ENCODE measurements around the gene SCD. TPM values are rescaled to one million over a fixed set of nuclear protein-coding genes. Genes with fewer than 3 reads are reported as not detected.

The SCD gene
- total and polyA plus RNA-seq, 9 of the 15 experiments (the other 6 are each of a cell fraction or from before 2014, with no cell fraction given), result 114 to 486 (median 188) TPM

DNA sequence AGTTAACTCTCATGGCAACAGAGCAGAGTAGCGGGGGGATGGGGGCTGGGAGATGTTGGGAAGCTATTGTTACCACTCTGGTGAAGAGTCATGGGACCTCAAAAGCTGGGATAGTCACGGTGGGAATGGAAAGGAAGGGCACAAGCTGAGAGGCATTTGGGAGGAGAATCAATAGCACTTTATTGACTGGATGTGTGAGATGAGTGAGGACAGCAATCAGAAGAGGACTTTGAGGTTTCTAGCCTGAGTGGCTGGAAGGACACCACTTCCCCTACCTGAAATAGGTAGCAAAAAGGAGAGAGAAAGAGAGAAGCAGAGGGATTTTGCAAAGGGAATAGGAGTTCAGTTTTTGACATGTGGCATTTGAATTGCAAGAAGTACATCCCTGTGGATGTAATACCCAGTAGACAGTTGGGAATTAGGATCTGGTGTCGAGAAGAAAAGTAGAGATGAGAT, 27.2 kb downstream of the SCD start (continued):
- TF ChIP-seq, protein P1, sequence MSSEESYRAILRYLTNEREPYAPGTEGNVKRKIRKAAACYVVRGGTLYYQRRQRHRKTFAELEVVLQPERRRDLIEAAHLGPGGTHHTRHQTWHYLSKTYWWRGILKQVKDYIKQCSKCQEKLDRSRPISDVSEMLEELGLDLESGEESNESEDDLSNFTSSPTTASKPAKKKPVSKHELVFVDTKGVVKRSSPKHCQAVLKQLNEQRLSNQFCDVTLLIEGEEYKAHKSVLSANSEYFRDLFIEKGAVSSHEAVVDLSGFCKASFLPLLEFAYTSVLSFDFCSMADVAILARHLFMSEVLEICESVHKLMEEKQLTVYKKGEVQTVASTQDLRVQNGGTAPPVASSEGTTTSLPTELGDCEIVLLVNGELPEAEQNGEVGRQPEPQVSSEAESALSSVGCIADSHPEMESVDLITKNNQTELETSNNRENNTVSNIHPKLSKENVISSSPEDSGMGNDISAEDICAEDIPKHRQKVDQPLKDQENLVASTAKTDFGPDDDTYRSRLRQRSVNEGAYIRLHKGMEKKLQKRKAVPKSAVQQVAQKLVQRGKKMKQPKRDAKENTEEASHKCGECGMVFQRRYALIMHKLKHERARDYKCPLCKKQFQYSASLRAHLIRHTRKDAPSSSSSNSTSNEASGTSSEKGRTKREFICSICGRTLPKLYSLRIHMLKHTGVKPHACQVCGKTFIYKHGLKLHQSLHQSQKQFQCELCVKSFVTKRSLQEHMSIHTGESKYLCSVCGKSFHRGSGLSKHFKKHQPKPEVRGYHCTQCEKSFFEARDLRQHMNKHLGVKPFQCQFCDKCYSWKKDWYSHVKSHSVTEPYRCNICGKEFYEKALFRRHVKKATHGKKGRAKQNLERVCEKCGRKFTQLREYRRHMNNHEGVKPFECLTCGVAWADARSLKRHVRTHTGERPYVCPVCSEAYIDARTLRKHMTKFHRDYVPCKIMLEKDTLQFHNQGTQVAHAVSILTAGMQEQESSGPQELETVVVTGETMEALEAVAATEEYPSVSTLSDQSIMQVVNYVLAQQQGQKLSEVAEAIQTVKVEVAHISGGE (CRISPR knock-in tag; IDR thresholded peaks at IDR 0.05), result no peak
- TF ChIP-seq, protein P2, sequence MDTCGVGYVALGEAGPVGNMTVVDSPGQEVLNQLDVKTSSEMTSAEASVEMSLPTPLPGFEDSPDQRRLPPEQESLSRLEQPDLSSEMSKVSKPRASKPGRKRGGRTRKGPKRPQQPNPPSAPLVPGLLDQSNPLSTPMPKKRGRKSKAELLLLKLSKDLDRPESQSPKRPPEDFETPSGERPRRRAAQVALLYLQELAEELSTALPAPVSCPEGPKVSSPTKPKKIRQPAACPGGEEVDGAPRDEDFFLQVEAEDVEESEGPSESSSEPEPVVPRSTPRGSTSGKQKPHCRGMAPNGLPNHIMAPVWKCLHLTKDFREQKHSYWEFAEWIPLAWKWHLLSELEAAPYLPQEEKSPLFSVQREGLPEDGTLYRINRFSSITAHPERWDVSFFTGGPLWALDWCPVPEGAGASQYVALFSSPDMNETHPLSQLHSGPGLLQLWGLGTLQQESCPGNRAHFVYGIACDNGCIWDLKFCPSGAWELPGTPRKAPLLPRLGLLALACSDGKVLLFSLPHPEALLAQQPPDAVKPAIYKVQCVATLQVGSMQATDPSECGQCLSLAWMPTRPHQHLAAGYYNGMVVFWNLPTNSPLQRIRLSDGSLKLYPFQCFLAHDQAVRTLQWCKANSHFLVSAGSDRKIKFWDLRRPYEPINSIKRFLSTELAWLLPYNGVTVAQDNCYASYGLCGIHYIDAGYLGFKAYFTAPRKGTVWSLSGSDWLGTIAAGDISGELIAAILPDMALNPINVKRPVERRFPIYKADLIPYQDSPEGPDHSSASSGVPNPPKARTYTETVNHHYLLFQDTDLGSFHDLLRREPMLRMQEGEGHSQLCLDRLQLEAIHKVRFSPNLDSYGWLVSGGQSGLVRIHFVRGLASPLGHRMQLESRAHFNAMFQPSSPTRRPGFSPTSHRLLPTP (IDR thresholded peaks at IDR 0.05; ENCODE audit: borderline replicate concordance, extremely low read depth, insufficient read length), result no peak
- TF ChIP-seq, protein P3, sequence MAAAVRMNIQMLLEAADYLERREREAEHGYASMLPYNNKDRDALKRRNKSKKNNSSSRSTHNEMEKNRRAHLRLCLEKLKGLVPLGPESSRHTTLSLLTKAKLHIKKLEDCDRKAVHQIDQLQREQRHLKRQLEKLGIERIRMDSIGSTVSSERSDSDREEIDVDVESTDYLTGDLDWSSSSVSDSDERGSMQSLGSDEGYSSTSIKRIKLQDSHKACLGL (CRISPR knock-in tag; IDR thresholded peaks at IDR 0.05; ENCODE audit: borderline replicate concordance, poor library complexity, severe bottlenecking), result no peak
- TF ChIP-seq, protein P4, sequence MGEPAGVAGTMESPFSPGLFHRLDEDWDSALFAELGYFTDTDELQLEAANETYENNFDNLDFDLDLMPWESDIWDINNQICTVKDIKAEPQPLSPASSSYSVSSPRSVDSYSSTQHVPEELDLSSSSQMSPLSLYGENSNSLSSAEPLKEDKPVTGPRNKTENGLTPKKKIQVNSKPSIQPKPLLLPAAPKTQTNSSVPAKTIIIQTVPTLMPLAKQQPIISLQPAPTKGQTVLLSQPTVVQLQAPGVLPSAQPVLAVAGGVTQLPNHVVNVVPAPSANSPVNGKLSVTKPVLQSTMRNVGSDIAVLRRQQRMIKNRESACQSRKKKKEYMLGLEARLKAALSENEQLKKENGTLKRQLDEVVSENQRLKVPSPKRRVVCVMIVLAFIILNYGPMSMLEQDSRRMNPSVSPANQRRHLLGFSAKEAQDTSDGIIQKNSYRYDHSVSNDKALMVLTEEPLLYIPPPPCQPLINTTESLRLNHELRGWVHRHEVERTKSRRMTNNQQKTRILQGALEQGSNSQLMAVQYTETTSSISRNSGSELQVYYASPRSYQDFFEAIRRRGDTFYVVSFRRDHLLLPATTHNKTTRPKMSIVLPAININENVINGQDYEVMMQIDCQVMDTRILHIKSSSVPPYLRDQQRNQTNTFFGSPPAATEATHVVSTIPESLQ (CRISPR knock-in tag; IDR thresholded peaks at IDR 0.05), result no peak
- no peak for TF ChIP-seq SRSF9 (IDR thresholded peaks at IDR 0.05; ENCODE audit: borderline replicate concordance, low read depth, low read length)
- TF ChIP-seq CHCHD3 (CRISPR knock-in tag; IDR thresholded peaks at IDR 0.05), result no peak
- peak; percentile 6; the same call in 1 of the 2 replicates for TF ChIP-seq RNF2 (IDR thresholded peaks at IDR 0.05)
- no peak for TF ChIP-seq NUFIP1 (IDR thresholded peaks at IDR 0.05; ENCODE audit: partially characterized antibody)
- no peak; the same call in 1 of the 2 replicates for TF ChIP-seq ERF (CRISPR knock-in tag; IDR thresholded peaks at IDR 0.05)
- TF ChIP-seq ZNF436 (CRISPR knock-in tag; IDR thresholded peaks at IDR 0.05), result 0 out of 2 replicates have a peak, but pooled peaks have one; percentile 18
- no peak for TF ChIP-seq CBFB (CRISPR knock-in tag; IDR thresholded peaks at IDR 0.05)
- TF ChIP-seq ZNF140 (CRISPR knock-in tag; IDR thresholded peaks at IDR 0.05), result no peak
- no peak for TF ChIP-seq TBL1XR1 (IDR thresholded peaks at IDR 0.05; ENCODE audit: low read length in 2 of 2)
- TF ChIP-seq ZNF3 (CRISPR knock-in tag; IDR thresholded peaks at IDR 0.05), result no peak
- no peak for TF ChIP-seq COPS2 (conservative IDR thresholded peaks at IDR 0.05)
- TF ChIP-seq FOXP1 (CRISPR knock-in tag; IDR thresholded peaks at IDR 0.05), result no peak
- no peak for TF ChIP-seq ATF3 (IDR thresholded peaks at IDR 0.05)
- TF ChIP-seq ATF3 (CRISPR knock-in tag; conservative IDR thresholded peaks at IDR 0.05), result no peak
- no peak for TF ChIP-seq ZNF431 (CRISPR knock-in tag; IDR thresholded peaks at IDR 0.05)
